ENCODE results near the gene TDP1. TPM values are rescaled to one million over a fixed set of nuclear protein-coding genes. Genes with fewer than 3 reads are reported as not detected.
A peak's percentile ranks its signal among the peaks of the same experiment; 100 is the strongest.

Gene TDP1
- total and polyA plus RNA-seq, 2 of the 4 experiments (the other 2 are of a cell fraction): 23.3 to 53.1 TPM

- CTCF ChIA-PET: interaction anchor here (0.6 to 1.2 kb wide), 4 partner anchors 12 to 821 kb away, joined by 4 to 5 read pairs (median 4); no protein-coding TSS in a partner anchor
- no peak for ATAC-seq (ENCODE audit: low read depth)
- no peak overlapping the region for H3K23ac ChIP-seq (ENCODE audit: low read depth, low read length)
- H2AK9ac ChIP-seq (replicated peaks; ENCODE audit: low read depth, low read length, poor library complexity): no peak overlapping the region
- H2AK5ac ChIP-seq (ENCODE audit: low read depth, low read length): no peak overlapping the region
- H4K91ac ChIP-seq (ENCODE audit: insufficient read depth, low read depth, low read length): no peak overlapping the region
- no peaks in the 10 kb centered on the region for H3K9me3 ChIP-seq (ENCODE audit: control insufficient read depth, insufficient read depth, low read length)
- no peak overlapping the region for H3K4ac ChIP-seq (ENCODE audit: low read depth, low read length)
- no TSS peak for BruUV-seq (replicated peaks)
- no peak overlapping the region for H2BK20ac ChIP-seq (ENCODE audit: low read depth, low read length)
- no peak overlapping the region for H3K4me3 ChIP-seq (ENCODE audit: insufficient read depth, low read depth, low read length)
- no peak overlapping the region for H2AFZ ChIP-seq (replicated peaks; ENCODE audit: low read length, poor library complexity)
- H3K79me1 ChIP-seq (ENCODE audit: low read depth in 1 of 2, low read length in 2 of 2): no peaks in the 10 kb centered on the region
- peaks cover 3% of the 10 kb centered on the region for H3K4me1 ChIP-seq (ENCODE audit: control insufficient read depth, insufficient read depth, low read length)
- in situ Hi-C loops (cut with MboI; ENCODE audit: low sequenced_read_pairs): loop anchor here (25.0 kb wide), 1 partner anchor 1265 kb away; no protein-coding TSS in a partner anchor
- H2BK5ac ChIP-seq (ENCODE audit: low read depth, low read length, poor library complexity, severe bottlenecking): no peak overlapping the region
- POLR2A ChIA-PET (ENCODE audit: unreplicated experiment): interaction anchor here (0.5 kb wide), 1 partner anchor 41 kb away, joined by 9 read pairs; no protein-coding TSS in a partner anchor
- H3K18ac ChIP-seq (ENCODE audit: low read depth, low read length): peak overlapping the region; percentile 28; the same call in 1 of the 2 replicates
- dilution Hi-C loops (cut with HindIII; ENCODE audit: low sequenced_read_pairs, unreplicated experiment): no loop called here
- intact Hi-C loops (cut with micrococcal nuclease): no loop called here
- WGBS, 2 experiments (ENCODE audit: extremely low coverage in 2 of 2, insufficient read length in 1 of 2): 100% methylated on average over 1 of the region's 13 CpGs; no CpG with 5 or more reads in 1 of the 2 experiments
- peaks cover 7% of the 10 kb centered on the region; the same call in 1 of the 2 replicates for H3K9me1 ChIP-seq (ENCODE audit: insufficient read depth, low read length)
- no peak overlapping the region for H3K4me2 ChIP-seq (ENCODE audit: low read depth, low read length)
- no peak overlapping the region for H3K14ac ChIP-seq (replicated peaks; ENCODE audit: low read depth, low read length)
- H4K8ac ChIP-seq (ENCODE audit: low read depth in 2 of 2, low read length in 2 of 2): no peak overlapping the region
- H3K9ac ChIP-seq (ENCODE audit: low read depth, low read length): no peak overlapping the region
- peaks cover 1% of the 10 kb centered on the region; the same call in 1 of the 2 replicates for H3K36me3 ChIP-seq (ENCODE audit: control insufficient read depth, insufficient read depth, low read length)
- peak overlapping the region; percentile 54; the same call in 1 of the 2 replicates for H4K5ac ChIP-seq (ENCODE audit: low read depth, low read length)
- no peak for DNase-seq
- H3K27ac ChIP-seq (ENCODE audit: insufficient read depth, low read length): no peak overlapping the region
- H2BK15ac ChIP-seq (ENCODE audit: low read depth, low read length): no peak overlapping the region
- H3K56ac ChIP-seq (ENCODE audit: extremely low read depth, insufficient read depth, low read length): no peak overlapping the region
- no peaks in the 10 kb centered on the region for H4K20me1 ChIP-seq (ENCODE audit: insufficient read depth, low read length)
- no peaks in the 10 kb centered on the region for H3K27me3 ChIP-seq (ENCODE audit: control insufficient read depth, insufficient read depth, low read length)
- H2BK120ac ChIP-seq (ENCODE audit: low read depth, low read length): no peak overlapping the region
- TF ChIP-seq RCOR1 (IDR thresholded peaks at IDR 0.05; ENCODE audit: insufficient replicate concordance, low read length) (no peak), CEBPB (IDR thresholded peaks at IDR 0.05; ENCODE audit: low read depth, low read length) (no peak), RFX5 (IDR thresholded peaks at IDR 0.05; ENCODE audit: low read depth, low read length) (no peak), NFE2L2 (IDR thresholded peaks at IDR 0.05; ENCODE audit: low read depth, low read length) (no peak), FOS (IDR thresholded peaks at IDR 0.05; ENCODE audit: low read depth, low read length) (no peak), BHLHE40 (IDR thresholded peaks at IDR 0.05; ENCODE audit: low read depth, low read length) (no peak), USF2 (IDR thresholded peaks at IDR 0.05; ENCODE audit: low read depth, low read length) (no peak), POLR2A (IDR thresholded peaks at IDR 0.05; ENCODE audit: low read depth, low read length) (no peak), MAFK (IDR thresholded peaks at IDR 0.05; ENCODE audit: low read depth, low read length) (no peak), MXI1 (IDR thresholded peaks at IDR 0.05; ENCODE audit: borderline replicate concordance, low read depth, low read length) (no peak), MAZ (IDR thresholded peaks at IDR 0.05; ENCODE audit: borderline replicate concordance, low read depth, low read length) (no peak), RAD21 (IDR thresholded peaks at IDR 0.05; ENCODE audit: low read length) (no peak), CTCF (conservative IDR thresholded peaks at IDR 0.05; ENCODE audit: low read depth, low read length) (no peak), CHD1 (IDR thresholded peaks at IDR 0.05; ENCODE audit: low read depth, low read length) (no peak), ELK1 (IDR thresholded peaks at IDR 0.05; ENCODE audit: borderline replicate concordance, low read depth, low read length) (no peak)
Measured at GRCh38 chr14:89927186-89927865, 28.4 kb upstream of the TDP1 start.
